ENCODE measurements around the gene TET3.

Gene TET3

DNA sequence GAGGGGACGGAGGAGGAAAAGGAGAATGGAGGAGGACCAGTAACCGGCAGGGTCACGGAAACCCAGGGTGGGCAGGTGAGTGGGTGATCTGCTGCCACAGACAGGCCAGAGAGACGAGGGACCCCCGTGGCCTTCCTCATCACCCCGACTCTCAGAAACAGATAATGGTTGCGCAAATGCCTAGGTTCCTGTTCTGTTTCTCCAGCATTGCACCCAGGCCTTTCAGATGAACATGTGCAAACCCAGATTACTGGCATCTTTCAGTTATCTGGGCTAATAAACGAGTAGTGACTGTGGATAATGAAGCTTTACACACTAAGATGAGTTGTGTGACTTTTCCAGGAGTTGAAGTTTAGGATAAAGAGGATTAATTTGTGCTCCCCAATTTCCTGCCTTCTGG lies 46.5 kb downstream of the TET3 start:
- no peak for DNase-seq (ENCODE audit: low read depth in 2 of 2)

DNA sequence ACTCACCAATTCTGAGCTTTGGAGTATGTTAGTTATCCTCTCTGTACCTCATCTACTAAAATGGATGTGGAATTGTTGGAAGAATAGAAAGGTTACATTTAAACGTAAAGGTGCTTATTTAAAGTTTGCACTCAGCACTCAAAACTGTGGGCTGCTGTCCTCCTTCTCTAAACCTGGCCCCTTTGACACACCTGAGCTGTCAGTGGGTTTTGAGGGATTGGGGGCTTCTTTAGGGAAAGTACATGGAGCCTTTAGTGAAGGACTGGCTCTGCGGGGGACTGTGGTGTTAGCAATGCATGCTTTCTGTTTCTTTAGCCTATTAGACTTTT lies 47.2 kb downstream of the TET3 start:
- DNase-seq (ENCODE audit: low read depth in 2 of 2): no peak

DNA sequence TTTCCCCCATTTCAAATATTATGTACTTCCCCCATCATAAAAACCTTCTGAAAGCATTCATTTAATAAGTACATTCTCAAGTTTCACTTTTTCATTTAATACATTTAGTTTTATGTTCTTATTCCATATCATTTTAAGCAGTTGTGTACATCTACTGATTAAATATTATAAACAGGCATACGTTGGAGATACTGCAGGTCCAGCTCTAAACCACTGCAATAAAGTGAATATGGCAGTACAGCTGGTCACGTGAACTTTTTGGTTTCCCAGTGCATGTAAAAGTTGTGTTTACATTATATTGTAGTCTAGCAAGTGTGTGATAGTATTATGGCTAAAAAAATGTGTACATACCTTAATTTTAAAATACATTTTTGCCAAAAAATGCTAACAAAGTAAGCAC lies 48.7 kb downstream of the TET3 start:
- no peak for DNase-seq (ENCODE audit: low read depth in 2 of 2)
